ENCODE measurements around the gene ZNF418.

DNA sequence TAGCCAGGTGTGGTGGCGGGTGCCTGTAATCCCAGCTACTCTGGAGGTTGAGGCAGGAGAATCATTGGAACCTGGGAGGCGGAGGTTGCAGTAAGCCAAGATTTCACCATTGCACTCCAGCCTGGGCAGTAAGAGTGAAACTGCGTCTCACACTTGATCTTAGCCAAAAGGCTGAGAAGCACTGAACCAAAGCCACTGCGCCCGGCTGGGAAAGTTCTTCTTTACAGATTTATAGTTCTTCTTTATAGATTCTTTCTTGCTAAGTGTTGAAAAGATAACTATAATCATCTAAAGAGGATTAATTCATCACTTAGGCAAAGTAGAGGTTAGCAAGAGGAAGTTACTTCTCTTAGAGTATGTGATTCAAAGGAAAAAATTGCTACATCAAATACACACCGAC lies 29.9 kb downstream of the ZNF418 start:
- TF ChIP-seq EP300 (IDR thresholded peaks at IDR 0.05; ENCODE audit: low read depth) (no peak), CTCF (IDR thresholded peaks at IDR 0.05) (no peak), POLR2AphosphoS5 (IDR thresholded peaks at IDR 0.05) (no peak), POLR2A (IDR thresholded peaks at IDR 0.05) (no peak)

Measured in transverse colon (tissue), 4 donors.